Measurements from ENCODE around the gene TADA3. TPM values are rescaled to one million over a fixed set of nuclear protein-coding genes. Genes with fewer than 3 reads are reported as not detected.

The TADA3 gene
- total RNA-seq, 1 donor from 2014 or later, result 106 TPM

- Histone ChIP-seq H3K4me1 (peaks cover 0 to 24% of the 10 kb centered on the region in 2 donors), H3K4me3 (no peak overlapping the region), H3K27me3 (no peaks in the 10 kb centered on the region), H3K36me3 (peaks cover 16 to 23% of the 10 kb centered on the region in 2 donors), H3K9me3 (no peaks in the 10 kb centered on the region), H3K27ac (no peak overlapping the region)
- intact Hi-C loops (cut with DNase I), result no loop called here
- TF ChIP-seq CTCF (IDR thresholded peaks at IDR 0.05), result no peak
- no peak for DNase-seq (ENCODE audit: low spot score in 2 of 2)
These were observed 26.4 kb downstream of the TADA3 start for GRCh38 chr3:9765865-9766264.

GRCh38 chr3:9762871-9763270 is 29.4 kb downstream of the TADA3 start:
- intact Hi-C loops (cut with DNase I), result no loop called here
- Histone ChIP-seq H3K27me3 (no peaks in the 10 kb centered on the region), H3K4me3 (no peak overlapping the region), H3K4me1 (peaks cover 0 to 3% of the 10 kb centered on the region in 2 donors), H3K36me3 (peaks cover 21 to 50% of the 10 kb centered on the region in 2 donors), H3K9me3 (no peaks in the 10 kb centered on the region), H3K27ac (no peak overlapping the region)
- DNase-seq (ENCODE audit: low spot score in 2 of 2), result no peak
- TF ChIP-seq CTCF (IDR thresholded peaks at IDR 0.05), result no peak

GRCh38 chr3:9761919-9762318 is 30.4 kb downstream of the TADA3 start:
- H3K9me3 ChIP-seq, result no peaks in the 10 kb centered on the region
- TF ChIP-seq CTCF (IDR thresholded peaks at IDR 0.05), result no peak
- H3K27ac ChIP-seq, result no peak overlapping the region
- intact Hi-C loops (cut with DNase I), result no loop called here
- H3K4me3 ChIP-seq, result no peak overlapping the region
- no peaks in the 10 kb centered on the region for H3K27me3 ChIP-seq
- no peaks in the 10 kb centered on the region for H3K4me1 ChIP-seq
- DNase-seq (ENCODE audit: low spot score in 2 of 2), result no peak
- peaks cover 29 to 60% of the 10 kb centered on the region in 2 donors for H3K36me3 ChIP-seq

- no peaks in the 10 kb centered on the region for H3K4me1 ChIP-seq
- no peak overlapping the region for H3K4me3 ChIP-seq
- peaks cover 27 to 66% of the 10 kb centered on the region in 2 donors for H3K36me3 ChIP-seq
- H3K9me3 ChIP-seq, result no peaks in the 10 kb centered on the region
- no peak overlapping the region for H3K27ac ChIP-seq
- no peaks in the 10 kb centered on the region for H3K27me3 ChIP-seq
- intact Hi-C loops (cut with DNase I), result no loop called here
- no peak for DNase-seq (ENCODE audit: low spot score in 2 of 2)
- TF ChIP-seq CTCF (IDR thresholded peaks at IDR 0.05), result no peak
These were observed 31.3 kb downstream of the TADA3 start for GRCh38 chr3:9760779-9761505.

GRCh38 chr3:9757427-9757826 is 34.8 kb downstream of the TADA3 start:
- Histone ChIP-seq H3K36me3 (peaks cover 21 to 78% of the 10 kb centered on the region in 2 donors), H3K27ac (no peak overlapping the region), H3K4me3 (no peak overlapping the region), H3K27me3 (no peaks in the 10 kb centered on the region), H3K4me1 (no peaks in the 10 kb centered on the region), H3K9me3 (no peaks in the 10 kb centered on the region)
- DNase-seq (ENCODE audit: low spot score in 2 of 2), result no peak
- TF ChIP-seq CTCF (IDR thresholded peaks at IDR 0.05), result no peak
- intact Hi-C loops (cut with DNase I), result no loop called here
